ENCODE measurements around the gene CFC1B.
"Not testable (repeated sequence)": the region's sequence is repeated elsewhere in the genome, so short reads cannot be mapped to it uniquely, and the experiment has no call there.

The CFC1B gene

DNA sequence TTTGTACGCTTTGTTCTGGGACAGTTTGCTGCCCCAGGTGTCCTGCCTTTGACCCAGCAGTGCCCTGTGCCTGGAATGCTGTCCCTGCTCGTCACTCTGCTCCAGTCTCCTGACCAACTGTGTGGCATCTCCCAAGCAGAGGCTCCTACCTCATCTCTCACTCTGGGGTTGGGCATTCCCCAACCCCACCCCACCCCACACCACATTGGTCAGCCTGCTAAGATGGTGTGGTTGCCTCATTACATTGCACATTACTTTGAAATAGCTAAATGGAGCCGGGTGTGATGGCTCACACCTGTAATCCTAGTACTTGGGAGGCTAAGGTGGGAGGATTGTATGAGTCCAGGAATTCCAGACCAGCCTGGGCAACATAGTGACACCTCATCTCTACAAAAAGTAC, 50.9 kb downstream of the CFC1B start:
- FAIRE-seq = not testable (repeated sequence)

DNA sequence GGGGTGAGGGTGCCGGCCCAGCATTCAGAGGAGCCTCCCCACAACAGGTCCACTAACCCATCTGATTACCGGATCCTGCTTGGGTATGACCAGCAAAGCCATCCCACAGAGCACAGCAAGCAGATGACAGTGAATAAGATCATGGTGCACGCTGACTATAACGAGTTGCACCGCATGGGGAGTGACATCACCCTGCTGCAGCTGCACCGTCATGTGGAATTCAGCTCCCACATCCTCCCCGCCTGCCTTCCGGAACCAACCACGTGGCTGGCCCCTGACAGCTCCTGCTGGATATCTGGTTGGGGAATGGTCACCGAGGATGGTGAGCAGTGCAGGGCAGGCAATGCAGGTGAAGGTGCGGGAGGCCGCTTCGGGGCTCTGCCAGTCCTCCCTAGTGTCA, 53.2 kb downstream of the CFC1B start:
- not testable (repeated sequence) for FAIRE-seq

DNA sequence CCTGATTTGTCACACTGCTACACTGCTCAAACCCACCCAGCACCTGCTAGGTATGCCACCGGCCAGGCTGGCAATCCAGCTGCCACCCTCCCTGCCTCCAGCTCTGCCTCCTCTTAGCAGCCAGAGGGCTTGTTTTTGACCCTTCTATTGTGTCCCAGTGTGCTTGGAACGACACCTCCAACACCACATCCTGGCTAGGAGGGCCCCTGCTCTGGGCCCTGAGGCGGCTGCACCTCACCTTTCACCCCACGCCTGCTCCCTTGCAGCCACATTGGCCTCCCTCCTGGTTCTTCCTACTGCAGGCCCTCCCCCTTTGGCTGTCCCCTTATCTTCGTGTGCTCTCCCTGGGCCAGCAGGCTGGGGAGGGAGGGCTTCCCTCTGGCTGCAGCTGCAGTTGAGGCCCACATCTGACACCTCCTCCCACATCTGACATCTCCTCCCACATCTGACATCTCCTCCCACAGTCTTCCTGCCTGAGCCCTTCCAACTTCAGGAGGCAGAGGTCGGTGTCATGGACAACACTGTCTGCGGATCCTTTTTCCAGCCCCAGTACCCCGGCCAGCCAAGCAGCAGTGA, 55.3 kb downstream of the CFC1B start:
- FAIRE-seq = not testable (repeated sequence)

DNA sequence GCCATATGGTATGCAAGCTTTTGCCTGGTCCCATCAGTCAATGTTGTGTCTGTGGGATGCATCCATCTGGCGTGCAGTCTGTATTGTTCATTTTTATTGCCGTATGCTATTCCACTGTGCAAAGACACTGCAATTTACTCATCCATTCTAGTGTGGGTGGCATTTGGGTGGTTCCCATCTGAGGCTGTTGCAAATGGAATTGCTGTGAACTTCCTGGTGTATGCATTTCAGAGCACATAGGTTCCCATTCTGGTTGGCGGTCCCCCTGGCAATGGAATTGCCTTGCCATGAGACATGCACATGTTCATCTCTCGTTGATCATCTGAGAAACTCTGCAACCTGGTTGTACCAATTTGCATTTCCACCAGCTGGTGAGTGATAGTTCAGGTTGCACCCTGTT, 56.5 kb downstream of the CFC1B start:
- FAIRE-seq = not testable (repeated sequence)
